IMR-90 (cell line): ENCODE measurements around the gene ST6GALNAC5. TPM values are rescaled to one million over a fixed set of nuclear protein-coding genes. Genes with fewer than 3 reads are reported as not detected.

Source experiments
- ATAC-seq: fragments of 200-7000 bp; cut with Tn5 transposase; 2 replicates; pipeline ENCODE4 v1.9.1; 2020; ENCODE audit warnings: low read depth, mild to moderate bottlenecking, moderate library complexity
- BruUV-seq: library from RNA; stranded (reverse); fragments of 400-500 nt; replicated peaks from 2 replicates; lab custom pipeline; 2021; lab: Mats Ljungman, UMichigan
- CTCF ChIA-PET: fragments of 300-600 bp; formaldehyde crosslinking; extraction: SDS; loops from one replicate; lab custom pipeline; 2021; ENCODE audit warnings: antibody characterized with exemption; lab: Yijun Ruan, JAX
- POLR2A ChIA-PET: fragments of 300-600 bp; sonication (Branson Sonifier 250); formaldehyde crosslinking; loops from one replicate; lab custom pipeline; 2022; ENCODE audit warnings: antibody characterized with exemption; ENCODE audit not compliant: unreplicated experiment; lab: Charles Lee
- DNase-seq: peaks from one replicate; pipeline ENCODE4 v3.0.0; 2013
- H2AFZ ChIP-seq: replicated peaks from 2 replicates; pipeline ENCODE3; 2013; ENCODE audit warnings: low read length, mild to moderate bottlenecking; ENCODE audit not compliant: poor library complexity
- H2AK5ac ChIP-seq: 2 replicates; pipeline ENCODE4 v1.6.1; 2013; ENCODE audit warnings: low read depth, low read length, inconsistent platforms
- H2AK9ac ChIP-seq: replicated peaks from 2 replicates; pipeline ENCODE3; 2013; ENCODE audit warnings: mild to moderate bottlenecking, low read depth, low read length, moderate library complexity; ENCODE audit not compliant: poor library complexity
- H2BK120ac ChIP-seq: 2 replicates; pipeline ENCODE4 v1.6.1; 2013; ENCODE audit warnings: low read depth, low read length, inconsistent platforms
- H2BK15ac ChIP-seq: 3 replicates; pipeline ENCODE4 v1.6.1; 2013; ENCODE audit warnings: low read depth, low read length, inconsistent platforms
- H2BK20ac ChIP-seq: 2 replicates; pipeline ENCODE4 v1.6.1; 2013; ENCODE audit warnings: low read depth, mild to moderate bottlenecking, inconsistent platforms, low read length, moderate library complexity
- H2BK5ac ChIP-seq: 2 replicates; pipeline ENCODE4 v1.6.1; 2013; ENCODE audit warnings: mild to moderate bottlenecking, low read depth, low read length, inconsistent platforms; ENCODE audit not compliant: poor library complexity, severe bottlenecking
- H3K14ac ChIP-seq: replicated peaks from 2 replicates; pipeline ENCODE4 v1.6.1; 2013; ENCODE audit warnings: low read depth, low read length, inconsistent platforms
- H3K18ac ChIP-seq: 2 replicates; pipeline ENCODE4 v1.6.1; 2013; ENCODE audit warnings: low read depth, low read length, control low read depth
- H3K23ac ChIP-seq: 2 replicates; pipeline ENCODE4 v1.6.1; 2013; ENCODE audit warnings: low read depth, low read length, inconsistent platforms
- H3K27ac ChIP-seq: 2 replicates; pipeline ENCODE4 v1.5.1; 2013; ENCODE audit warnings: mild to moderate bottlenecking, control low read depth, low read length; ENCODE audit not compliant: insufficient read depth
- H3K27me3 ChIP-seq: 2 replicates; pipeline ENCODE4 v1.6.1; 2013; ENCODE audit warnings: low read length; ENCODE audit not compliant: control insufficient read depth, insufficient read depth
- H3K36me3 ChIP-seq: 2 replicates; pipeline ENCODE4 v1.6.1; 2013; ENCODE audit warnings: low read length, mixed read lengths; ENCODE audit not compliant: control insufficient read depth, insufficient read depth
- H3K4ac ChIP-seq: 2 replicates; pipeline ENCODE4 v1.6.1; 2013; ENCODE audit warnings: low read depth, low read length, inconsistent platforms
- H3K4me1 ChIP-seq: 2 replicates; pipeline ENCODE4 v1.6.1; 2013; ENCODE audit warnings: low read length, mixed read lengths; ENCODE audit not compliant: control insufficient read depth, insufficient read depth
- H3K4me2 ChIP-seq: 2 replicates; pipeline ENCODE4 v1.6.1; 2013; ENCODE audit warnings: low read depth, mild to moderate bottlenecking, control low read depth, low read length, moderate library complexity
- H3K4me3 ChIP-seq: 2 replicates; pipeline ENCODE4 v1.5.1; 2013; ENCODE audit warnings: low read depth, mild to moderate bottlenecking, control low read depth, low read length, moderate library complexity; ENCODE audit not compliant: insufficient read depth
- H3K56ac ChIP-seq: 2 replicates; pipeline ENCODE4 v1.6.1; 2013; ENCODE audit warnings: low read length, inconsistent platforms; ENCODE audit not compliant: insufficient read depth; ENCODE audit errors: extremely low read depth
- H3K79me1 ChIP-seq, 2 experiments: 2 replicates each; pipeline ENCODE4 v1.6.1; 2013; ENCODE audit warnings: low read length in 2 of 2, inconsistent platforms in 1 of 2, low read depth in 1 of 2
- H3K9ac ChIP-seq: 2 replicates; pipeline ENCODE4 v1.6.1; 2013; ENCODE audit warnings: low read depth, low read length, control low read depth
- H3K9me1 ChIP-seq: 2 replicates; pipeline ENCODE4 v1.6.1; 2013; ENCODE audit warnings: low read length, inconsistent platforms; ENCODE audit not compliant: insufficient read depth
- H3K9me3 ChIP-seq: 2 replicates; pipeline ENCODE4 v1.6.1; 2013; ENCODE audit warnings: low read length; ENCODE audit not compliant: control insufficient read depth, insufficient read depth
- H4K20me1 ChIP-seq: 2 replicates; pipeline ENCODE4 v1.6.1; 2013; ENCODE audit warnings: low read length, inconsistent platforms; ENCODE audit not compliant: insufficient read depth
- H4K5ac ChIP-seq: 2 replicates; pipeline ENCODE4 v1.6.1; 2013; ENCODE audit warnings: mild to moderate bottlenecking, low read depth, low read length, control low read depth
- H4K8ac ChIP-seq, 2 experiments: 2 replicates each; pipeline ENCODE4 v1.6.1; 2013; ENCODE audit warnings: low read depth in 2 of 2, low read length in 2 of 2, control low read depth in 1 of 2, inconsistent platforms in 1 of 2
- H4K91ac ChIP-seq: 2 replicates; pipeline ENCODE4 v1.6.1; 2013; ENCODE audit warnings: low read depth, low read length, inconsistent platforms; ENCODE audit not compliant: insufficient read depth
- CHD1 ChIP-seq: IDR thresholded peaks from 2 replicates; pipeline ENCODE4 v1.6.1; 2012; ENCODE audit warnings: low read depth, low read length, improper control_type of control experiment
- FOS ChIP-seq: fragments of 150-350 bp; IDR thresholded peaks from 2 replicates; pipeline ENCODE4 v1.6.1; 2016; ENCODE audit warnings: low read depth, low read length
- MAFK ChIP-seq: IDR thresholded peaks from 2 replicates; pipeline ENCODE4 v1.6.1; 2012; ENCODE audit warnings: low read depth, low read length, improper control_type of control experiment
- WGBS, 2 experiments: methylation state at CpG; one replicate each; pipeline versions ENCODE4 v1.1.5 to v1.1.7; 2013; ENCODE audit warnings: missing lambda C conversion rate in 2 of 2; ENCODE audit not compliant: insufficient read length in 1 of 2; ENCODE audit errors: extremely low coverage in 2 of 2; 5-methylcytosine and 5-hydroxymethylcytosine counted together
- dilution Hi-C: fragments of 300-500 bp; cut with HindIII; formaldehyde crosslinking; loops from one replicate; pipeline ENCODE4 v1.14.3; 2018; ENCODE audit warnings: low sequenced_read_pairs; ENCODE audit not compliant: unreplicated experiment
- in situ Hi-C: fragments of 300-500 bp; cut with MboI; formaldehyde crosslinking; loops from 3 replicates; pipeline ENCODE4 v1.14.3; 2019; ENCODE audit warnings: low sequenced_read_pairs, inconsistent platforms, mixed read lengths
- intact Hi-C: fragments of 100-400 bp; cut with micrococcal nuclease; formaldehyde crosslinking; loops from 2 replicates; pipeline ENCODE4 v1.10.0; 2022
- polyA plus RNA-seq, 3 experiments: library from polyadenylated mRNA; depleted of rRNA; stranded (reverse); fragments of >200 nt; gene quantifications; 2 replicates each; pipeline ENCODE4 v1.2.3, GENCODE V29; 2012; ENCODE audit warnings: low replicate concordance in 1 of 3
- total RNA-seq: library from RNA; depleted of rRNA; stranded (reverse); fragments of >200 nt; gene quantifications from 2 replicates; pipeline ENCODE4 v1.2.3, GENCODE V29; 2012

ST6GALNAC5 gene
- total and polyA plus RNA-seq, 2 of the 4 experiments (the other 2 are of a cell fraction): 3.4 to 4.0 TPM

- H4K91ac ChIP-seq: no peak overlapping the region
- dilution Hi-C loops: no loop called here
- in situ Hi-C loops: no loop called here
These were observed 58.5 kb downstream of the ST6GALNAC5 start for GRCh38 chr1:76925825-76926224.

More at GRCh38 chr1:76925825-76926224, 58.5 kb downstream of the ST6GALNAC5 start:
- Histone ChIP-seq H2AFZ (no peak overlapping the region), H3K4me2 (no peak overlapping the region), H3K4me3 (no peak overlapping the region), H2BK20ac (no peak overlapping the region), H4K5ac (no peak overlapping the region), H2BK120ac (no peak overlapping the region), H4K8ac (no peak overlapping the region), H3K9me1 (no peaks in the 10 kb centered on the region), H3K27me3 (peaks cover 2% of the 10 kb centered on the region; the same call in 1 of the 2 replicates), H2AK5ac (no peak overlapping the region), H3K27ac (no peak overlapping the region), H2BK5ac (no peak overlapping the region), H2BK15ac (no peak overlapping the region), H3K56ac (no peak overlapping the region), H3K9ac (no peak overlapping the region), H3K14ac (no peak overlapping the region), H3K18ac (no peak overlapping the region), H2AK9ac (no peak overlapping the region), H3K23ac (no peak overlapping the region), H3K36me3 (no peaks in the 10 kb centered on the region), H4K20me1 (no peaks in the 10 kb centered on the region), H3K79me1 (no peaks in the 10 kb centered on the region), H3K4ac (no peak overlapping the region), H3K4me1 (no peaks in the 10 kb centered on the region), H3K9me3 (no peaks in the 10 kb centered on the region)
- TF ChIP-seq MAFK (no peak), FOS (no peak), CHD1 (no peak)
- no CpG with 5 or more reads among the region's 3 CpGs for WGBS, 2 experiments
- ChIA-PET CTCF (no interaction called here), POLR2A (no interaction called here)
- no TSS peak for BruUV-seq
- DNase-seq (no peak), ATAC-seq (no peak)
- intact Hi-C loops: no loop called here
